PFSK-1 (cell line): ENCODE results near the gene MSS51.

Source experiments
- FOXP2 ChIP-seq: optimal IDR thresholded peaks from 2 replicates; pipeline ENCODE3; 2011; ENCODE audit warnings: borderline replicate concordance, control low read depth, inconsistent platforms; ENCODE audit not compliant: insufficient read depth; ENCODE audit errors: extremely low read length, extremely low read depth
- POLR2AphosphoS5 ChIP-seq: IDR thresholded peaks from 2 replicates; pipeline ENCODE4 v1.6.1; 2012; ENCODE audit warnings: low read depth, mild to moderate bottlenecking, control low read depth, low read length, moderate library complexity
- REST ChIP-seq, 2 experiments: IDR thresholded peaks; 2 replicates each; pipeline versions ENCODE4 v1.6.1 to v1.8.0; 2011 to 2012; ENCODE audit warnings: low read depth in 2 of 2, low read length in 2 of 2, control low read depth in 1 of 2, inconsistent platforms in 1 of 2, mild to moderate bottlenecking in 1 of 2, moderate library complexity in 1 of 2; ENCODE audit not compliant: insufficient read depth in 1 of 2
- SIN3A ChIP-seq: IDR thresholded peaks from 2 replicates; pipeline ENCODE4 v1.6.1; 2012; ENCODE audit warnings: mild to moderate bottlenecking, low read length, moderate library complexity, borderline replicate concordance; ENCODE audit not compliant: insufficient read depth

GRCh38 chr10:73398024-73398423 is 35.3 kb downstream of the MSS51 start:
- TF ChIP-seq REST (IDR thresholded peaks at IDR 0.05; ENCODE audit: insufficient read depth in 1 of 2, low read depth in 2 of 2, low read length in 2 of 2) (no peak), POLR2AphosphoS5 (no peak), FOXP2 (no peak), SIN3A (no peak)
